BE2C (cell line): ENCODE measurements around the gene HBB.

ENCODE experiments used
- DNase-seq: peaks from one replicate; pipeline ENCODE4 v3.0.0-alpha.2; 2020
- H3K27me3 ChIP-seq: fragments of 250-450 bp; sonication (Bioruptor Pico); 2 replicates; pipeline ENCODE4 v1.5.1; 2020; ENCODE audit warnings: mild to moderate bottlenecking
- H3K36me3 ChIP-seq: fragments of 250-450 bp; sonication (Bioruptor Pico); 2 replicates; pipeline ENCODE4 v1.5.1; 2020; ENCODE audit warnings: mild to moderate bottlenecking
- H3K4me1 ChIP-seq: fragments of 250-450 bp; sonication (Bioruptor Pico); 2 replicates; pipeline ENCODE4 v1.5.1; 2020
- H3K4me3 ChIP-seq: 2 replicates; pipeline ENCODE4 v1.5.1; 2011; ENCODE audit warnings: low read depth, low read length
- H3K9me3 ChIP-seq: fragments of 250-450 bp; sonication (Bioruptor Pico); 2 replicates; pipeline ENCODE4 v1.5.1; 2020
- CTCF ChIP-seq: IDR thresholded peaks from 2 replicates; pipeline ENCODE4 v1.5.1; 2012; ENCODE audit warnings: mild to moderate bottlenecking, low read depth, low read length

The HBB gene

GRCh38 chr11:5247472-5248192, 20.8 kb upstream of the HBB start:
- H3K4me1 ChIP-seq: no peaks in the 10 kb centered on the region
- no peaks in the 10 kb centered on the region for H3K27me3 ChIP-seq
- H3K9me3 ChIP-seq: no peaks in the 10 kb centered on the region
- no peaks in the 10 kb centered on the region for H3K36me3 ChIP-seq
- no peak for TF ChIP-seq CTCF
- H3K4me3 ChIP-seq: no peak overlapping the region
- DNase-seq: no peak

GRCh38 chr11:5246772-5247471, 20.1 kb upstream of the HBB start:
- Histone ChIP-seq H3K4me3 (no peak overlapping the region), H3K4me1 (no peaks in the 10 kb centered on the region), H3K27me3 (no peaks in the 10 kb centered on the region), H3K36me3 (no peaks in the 10 kb centered on the region), H3K9me3 (no peaks in the 10 kb centered on the region)
- TF ChIP-seq CTCF: no peak
- DNase-seq: no peak

GRCh38 chr11:5245155-5245554, 18.3 kb upstream of the HBB start:
- no peaks in the 10 kb centered on the region for H3K9me3 ChIP-seq
- H3K4me3 ChIP-seq: no peak overlapping the region
- no peaks in the 10 kb centered on the region for H3K4me1 ChIP-seq
- no peak for DNase-seq
- H3K36me3 ChIP-seq: no peaks in the 10 kb centered on the region
- no peaks in the 10 kb centered on the region for H3K27me3 ChIP-seq
- no peak for TF ChIP-seq CTCF

- no peaks in the 10 kb centered on the region for H3K27me3 ChIP-seq
- no peaks in the 10 kb centered on the region for H3K4me1 ChIP-seq
- H3K9me3 ChIP-seq: no peaks in the 10 kb centered on the region
- H3K36me3 ChIP-seq: no peaks in the 10 kb centered on the region
- DNase-seq: no peak
- no peak overlapping the region for H3K4me3 ChIP-seq
- no peak for TF ChIP-seq CTCF
These were observed 16.9 kb upstream of the HBB start for GRCh38 chr11:5243816-5244180.

GRCh38 chr11:5242933-5243815, 16.3 kb upstream of the HBB start:
- H3K4me1 ChIP-seq: no peaks in the 10 kb centered on the region
- H3K27me3 ChIP-seq: no peaks in the 10 kb centered on the region
- H3K9me3 ChIP-seq: no peaks in the 10 kb centered on the region
- H3K36me3 ChIP-seq: no peaks in the 10 kb centered on the region
- H3K4me3 ChIP-seq: no peak overlapping the region
- DNase-seq: no peak
- no peak for TF ChIP-seq CTCF
